VCaP (cell line): ENCODE data around the gene CITED1.

Experiments used
- H3K27ac ChIP-seq: fragments of 450-650 bp; 2 replicates; pipeline ENCODE4 v1.5.1; 2017
- CTCF ChIP-seq: fragments of 450-650 bp; conservative IDR thresholded peaks from 2 replicates; pipeline ENCODE4 v1.5.1; 2017; ENCODE audit warnings: mild to moderate bottlenecking, moderate library complexity

Gene CITED1

GRCh38 chrX:72305286-72306084 lies at the start of gene CITED1:
TSS of gene CITED1 (minus strand) at chrX:72305914. CDS start at chrX:72302869, 3,045 bp downstream.
- TF ChIP-seq CTCF, result no peak
- peak within 1 kb of the TSS; percentile 36; the same call in 1 of the 2 replicates for H3K27ac ChIP-seq

- H3K27ac ChIP-seq, result no peak overlapping the region
- no peak for TF ChIP-seq CTCF
Measured at GRCh38 chrX:72352786-72353185, 47.1 kb upstream of the CITED1 start.

GRCh38 chrX:72351606-72352334 lies 46.1 kb upstream of the CITED1 start:
- no peak for TF ChIP-seq CTCF
- no peak overlapping the region for H3K27ac ChIP-seq

GRCh38 chrX:72349190-72349589 lies 43.5 kb upstream of the CITED1 start:
- no peak overlapping the region for H3K27ac ChIP-seq
- TF ChIP-seq CTCF, result no peak

- no peak for TF ChIP-seq CTCF
- no peak overlapping the region for H3K27ac ChIP-seq
Measured at GRCh38 chrX:72348247-72348979, 42.7 kb upstream of the CITED1 start.

GRCh38 chrX:72347366-72347765 lies 41.7 kb upstream of the CITED1 start:
- H3K27ac ChIP-seq, result no peak overlapping the region
- TF ChIP-seq CTCF, result no peak
